H1 (cell line): ENCODE data around the gene TAS1R1. TPM values are rescaled to one million over a fixed set of nuclear protein-coding genes. Genes with fewer than 3 reads are reported as not detected.

ENCODE experiments used
- TAF7 ChIP-seq: optimal IDR thresholded peaks from 2 replicates; pipeline ENCODE3; 2011; ENCODE audit warnings: low read depth, mild to moderate bottlenecking, inconsistent platforms, low read length, moderate library complexity, borderline replicate concordance
- polyA plus RNA-seq, 7 experiments: library from polyadenylated mRNA; depleted of rRNA in 3 of 7; stranded (reverse) in 5 of 7; unstranded in 2 of 7; fragments of >200 nt in 5 of 7; fragments of 200-250 nt in 2 of 7; gene quantifications; 1 replicate in 5 of 7; 2 replicates in 1 of 7; 4 replicates in 1 of 7; pipeline versions ENCODE4 v1.2.1 to v1.2.3, GENCODE V29; 2011 to 2013; ENCODE audit warnings: missing spikeins in 2 of 7, mixed read lengths in 2 of 7
- total RNA-seq: library from RNA; stranded (reverse); fragmentation: NEBNext Ultra II Directional; extraction: Animal tissue kit (Norgen Biotek cat#: 25700); gene quantifications from 2 replicates; pipeline ENCODE4 v1.2.1, GENCODE V29; 2021
- TF ChIP-seq, protein P1 (sequence below): IDR thresholded peaks from 2 replicates; pipeline ENCODE4 v1.6.1; 2012; ENCODE audit warnings: low read length, inconsistent platforms

TAS1R1 gene
- total and polyA plus RNA-seq, 2 of the 8 experiments (the other 6 are each of a cell fraction or from before 2014, with no cell fraction given), result 0.26 TPM; not detected in 1

DNA sequence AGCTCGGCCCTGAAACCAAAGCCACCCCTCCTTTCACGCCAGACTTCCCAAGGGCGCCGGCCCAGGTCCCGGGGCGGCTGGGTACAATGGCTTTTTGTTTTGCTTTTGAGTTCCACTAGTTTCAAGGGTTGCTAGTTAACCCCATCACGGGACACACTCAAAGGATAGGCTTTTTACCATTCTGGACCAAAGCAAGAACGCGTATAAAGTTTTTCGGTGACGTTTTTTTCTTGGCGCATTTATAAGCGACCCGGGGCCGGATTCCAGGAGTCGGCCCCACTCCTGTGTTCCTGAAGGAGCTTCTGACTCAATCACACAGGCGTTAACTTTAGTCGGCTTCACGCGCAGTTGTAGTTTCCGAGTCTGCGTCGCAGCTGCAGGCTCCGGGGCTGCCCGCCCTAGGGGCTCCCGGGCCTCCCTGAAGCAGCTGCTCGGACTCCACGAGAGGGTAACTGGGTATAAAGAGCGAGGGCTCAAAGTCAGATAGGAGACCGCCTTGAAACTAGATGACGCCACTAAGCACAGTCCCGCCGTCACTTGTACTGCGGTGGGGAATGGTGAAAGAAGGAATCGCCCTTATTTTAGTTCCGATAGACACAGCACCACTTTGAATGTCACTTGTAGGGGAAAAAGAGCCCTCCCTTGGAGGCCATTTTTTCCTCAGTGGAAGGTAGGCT is 48.3 kb downstream of the TAS1R1 start (continued):
- TF ChIP-seq TAF7, result peak; percentile 15
- TF ChIP-seq, protein P1, sequence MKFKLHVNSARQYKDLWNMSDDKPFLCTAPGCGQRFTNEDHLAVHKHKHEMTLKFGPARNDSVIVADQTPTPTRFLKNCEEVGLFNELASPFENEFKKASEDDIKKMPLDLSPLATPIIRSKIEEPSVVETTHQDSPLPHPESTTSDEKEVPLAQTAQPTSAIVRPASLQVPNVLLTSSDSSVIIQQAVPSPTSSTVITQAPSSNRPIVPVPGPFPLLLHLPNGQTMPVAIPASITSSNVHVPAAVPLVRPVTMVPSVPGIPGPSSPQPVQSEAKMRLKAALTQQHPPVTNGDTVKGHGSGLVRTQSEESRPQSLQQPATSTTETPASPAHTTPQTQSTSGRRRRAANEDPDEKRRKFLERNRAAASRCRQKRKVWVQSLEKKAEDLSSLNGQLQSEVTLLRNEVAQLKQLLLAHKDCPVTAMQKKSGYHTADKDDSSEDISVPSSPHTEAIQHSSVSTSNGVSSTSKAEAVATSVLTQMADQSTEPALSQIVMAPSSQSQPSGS, result no peak
